ENCODE results near the gene CDCP1. TPM values are rescaled to one million over a fixed set of nuclear protein-coding genes. Genes with fewer than 3 reads are reported as not detected.

CDCP1 gene
- total RNA-seq, 1 experiment from 2014 or later: 66.9 TPM

- H3K9me3 Mint-ChIP-seq (ENCODE audit: low read depth, unreplicated experiment): no peaks in the 10 kb centered on the region
Observed at GRCh38 chr3:45041666-45042065, 104.5 kb downstream of the CDCP1 start.

DNA sequence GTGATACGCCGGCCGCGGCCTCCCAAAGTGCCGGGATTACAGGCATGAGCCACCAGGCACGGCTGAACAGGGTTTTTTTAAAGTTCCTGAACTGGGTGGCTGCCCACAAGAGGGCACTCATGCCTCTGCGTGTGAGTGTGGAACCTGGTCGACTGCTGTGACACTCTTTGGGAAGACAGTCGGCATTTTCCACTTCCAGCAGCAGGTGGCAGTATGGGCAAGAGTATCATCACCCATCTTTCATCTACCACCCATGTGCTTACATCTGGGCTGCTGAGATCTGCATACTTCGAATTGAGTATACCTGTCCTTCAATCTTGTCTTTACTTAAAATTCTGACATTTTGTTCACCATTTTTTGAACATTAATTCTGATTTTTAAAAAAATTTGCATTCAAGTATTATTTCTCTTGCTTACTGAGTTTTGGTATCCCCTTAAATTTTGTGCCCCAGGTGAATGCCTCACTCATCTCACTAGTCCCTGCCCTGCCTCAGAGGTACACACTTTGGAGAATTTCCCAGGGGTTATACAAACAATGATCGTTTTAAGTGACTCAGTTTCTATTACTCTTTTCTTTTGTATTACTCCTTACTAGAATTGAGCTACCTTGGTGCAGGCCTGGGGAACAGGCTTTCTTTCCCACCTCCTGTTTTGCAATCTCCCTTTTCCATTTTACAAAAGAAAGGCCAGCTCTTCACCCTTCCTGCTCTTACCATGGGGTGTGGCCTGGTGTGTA, 108.3 kb downstream of the CDCP1 start:
- Mint-ChIP-seq H3K9me3 (ENCODE audit: low read depth, unreplicated experiment) (no peaks in the 10 kb centered on the region), H3K36me3 (ENCODE audit: insufficient read depth, unreplicated experiment) (no peaks in the 10 kb centered on the region), H3K4me1 (ENCODE audit: low read depth, unreplicated experiment) (peaks cover 10% of the 10 kb centered on the region), H3K4me3 (ENCODE audit: low read depth, unreplicated experiment) (peak overlapping the region; percentile 50), H3K27me3 (ENCODE audit: unreplicated experiment) (peaks cover 23% of the 10 kb centered on the region), H3K27ac (ENCODE audit: unreplicated experiment) (no peak overlapping the region)
- peak; percentile 87 for TF ChIP-seq CTCF (IDR thresholded peaks at IDR 0.05; ENCODE audit: unreplicated experiment)
- intact Hi-C loops (cut with micrococcal nuclease; ENCODE audit: unreplicated experiment): loop anchor here (5.0 kb wide), 2 partner anchors 444 to 619 kb away; no protein-coding TSS in a partner anchor
- CTCF ChIA-PET: interaction anchor here (0.5 to 2.3 kb wide), 5 partner anchors 17 to 487 kb away, joined by 3 to 7 read pairs (median 3); no protein-coding TSS in a partner anchor
- peak; percentile 91 for DNase-seq
- no TSS peak for BruUV-seq (replicated peaks)

More at GRCh38 chr3:45041666-45042065, 104.5 kb downstream of the CDCP1 start:
- Mint-ChIP-seq H3K4me3 (ENCODE audit: low read depth, unreplicated experiment) (no peak overlapping the region), H3K4me1 (ENCODE audit: low read depth, unreplicated experiment) (no peaks in the 10 kb centered on the region), H3K36me3 (ENCODE audit: insufficient read depth, unreplicated experiment) (no peaks in the 10 kb centered on the region), H3K27ac (ENCODE audit: unreplicated experiment) (no peak overlapping the region), H3K27me3 (ENCODE audit: unreplicated experiment) (peaks cover 2% of the 10 kb centered on the region)
- DNase-seq: no peak
- CTCF ChIA-PET: interaction anchor here (1.0 to 2.9 kb wide), 2 partner anchors 167 to 169 kb away, joined by 3 to 46 read pairs; no protein-coding TSS in a partner anchor
- no TSS peak for BruUV-seq (replicated peaks)
- intact Hi-C loops (cut with micrococcal nuclease; ENCODE audit: unreplicated experiment): loop anchor here (2.0 to 5.0 kb wide), 3 partner anchors 45 to 457 kb away; no protein-coding TSS in a partner anchor
- TF ChIP-seq CTCF (IDR thresholded peaks at IDR 0.05; ENCODE audit: unreplicated experiment): no peak

- CTCF ChIA-PET: interaction anchor here (0.7 kb wide), 1 partner anchor 788 kb away, joined by 3 read pairs; no protein-coding TSS in a partner anchor
- Mint-ChIP-seq H3K27ac (ENCODE audit: unreplicated experiment) (no peak overlapping the region), H3K36me3 (ENCODE audit: insufficient read depth, unreplicated experiment) (no peaks in the 10 kb centered on the region), H3K4me1 (ENCODE audit: low read depth, unreplicated experiment) (peaks cover 10% of the 10 kb centered on the region), H3K4me3 (ENCODE audit: low read depth, unreplicated experiment) (peak overlapping the region; percentile 39), H3K27me3 (ENCODE audit: unreplicated experiment) (peaks cover 26% of the 10 kb centered on the region), H3K9me3 (ENCODE audit: low read depth, unreplicated experiment) (no peaks in the 10 kb centered on the region)
- no TSS peak for BruUV-seq (replicated peaks)
- no peak for DNase-seq
- intact Hi-C loops (cut with micrococcal nuclease; ENCODE audit: unreplicated experiment): loop anchor here (5.0 kb wide), 2 partner anchors 447 to 622 kb away; no protein-coding TSS in a partner anchor
- TF ChIP-seq CTCF (IDR thresholded peaks at IDR 0.05; ENCODE audit: unreplicated experiment): no peak
Observed at GRCh38 chr3:45035441-45036301, 110.5 kb downstream of the CDCP1 start.

- H3K9me3 Mint-ChIP-seq (ENCODE audit: low read depth, unreplicated experiment): no peaks in the 10 kb centered on the region
- BruUV-seq (replicated peaks): no TSS peak
- peak; percentile 10 for DNase-seq
Observed at GRCh38 chr3:45034612-45035252, 111.4 kb downstream of the CDCP1 start.

More at GRCh38 chr3:45034612-45035252, 111.4 kb downstream of the CDCP1 start:
- no peak for TF ChIP-seq CTCF (IDR thresholded peaks at IDR 0.05; ENCODE audit: unreplicated experiment)
- peaks cover 26% of the 10 kb centered on the region for H3K27me3 Mint-ChIP-seq (ENCODE audit: unreplicated experiment)
- intact Hi-C loops (cut with micrococcal nuclease; ENCODE audit: unreplicated experiment): loop anchor here (5.0 kb wide), 2 partner anchors 448 to 623 kb away; no protein-coding TSS in a partner anchor
- no peak overlapping the region for H3K4me3 Mint-ChIP-seq (ENCODE audit: low read depth, unreplicated experiment)
- CTCF ChIA-PET: no interaction called here
- no peak overlapping the region for H3K27ac Mint-ChIP-seq (ENCODE audit: unreplicated experiment)
- no peaks in the 10 kb centered on the region for H3K36me3 Mint-ChIP-seq (ENCODE audit: insufficient read depth, unreplicated experiment)
- H3K4me1 Mint-ChIP-seq (ENCODE audit: low read depth, unreplicated experiment): peaks cover 10% of the 10 kb centered on the region

Measured in Calu3 (cell line).